Prostate gland (tissue), 2 donors: ENCODE data around the gene TBCE.

Source experiments
- CTCF ChIP-seq, 4 experiments: fragments of 200-600 bp in 2 of 4; fragments of 450-650 bp in 2 of 4; sonication (generic) in 2 of 4; IDR thresholded peaks; 1 replicate in 3 of 4; 2 replicates in 1 of 4; pipeline ENCODE4 v1.5.1; 2016 to 2019; ENCODE audit warnings: antibody characterized with exemption in 4 of 4, mild to moderate bottlenecking in 2 of 4, moderate library complexity in 2 of 4
- POLR2A ChIP-seq: fragments of 450-650 bp; IDR thresholded peaks from one replicate; pipeline ENCODE4 v1.6.1; 2016; ENCODE audit warnings: antibody characterized with exemption, mild to moderate bottlenecking

GRCh38 chr1:235495030-235495429 lies 127.8 kb downstream of the TBCE start:
- TF ChIP-seq POLR2A (no peak), CTCF (IDR thresholded peaks at IDR 0.05) (no peak)
